IMR-90 (cell line): ENCODE data around the gene MXD4. TPM values are rescaled to one million over a fixed set of nuclear protein-coding genes. Genes with fewer than 3 reads are reported as not detected.

Experiments used
- ATAC-seq: fragments of 200-7000 bp; cut with Tn5 transposase; 2 replicates; pipeline ENCODE4 v1.9.1; 2020; ENCODE audit warnings: low read depth, mild to moderate bottlenecking, moderate library complexity
- BruUV-seq: library from RNA; stranded (reverse); fragments of 400-500 nt; replicated peaks from 2 replicates; lab custom pipeline; 2021; lab: Mats Ljungman, UMichigan
- CTCF ChIA-PET: fragments of 300-600 bp; formaldehyde crosslinking; extraction: SDS; loops from one replicate; lab custom pipeline; 2021; ENCODE audit warnings: antibody characterized with exemption; lab: Yijun Ruan, JAX
- POLR2A ChIA-PET: fragments of 300-600 bp; sonication (Branson Sonifier 250); formaldehyde crosslinking; loops from one replicate; lab custom pipeline; 2022; ENCODE audit warnings: antibody characterized with exemption; ENCODE audit not compliant: unreplicated experiment; lab: Charles Lee
- DNase-seq: peaks from one replicate; pipeline ENCODE4 v3.0.0; 2013
- H2AFZ ChIP-seq: replicated peaks from 2 replicates; pipeline ENCODE3; 2013; ENCODE audit warnings: low read length, mild to moderate bottlenecking; ENCODE audit not compliant: poor library complexity
- H2AK5ac ChIP-seq: 2 replicates; pipeline ENCODE4 v1.6.1; 2013; ENCODE audit warnings: low read depth, low read length, inconsistent platforms
- H2AK9ac ChIP-seq: replicated peaks from 2 replicates; pipeline ENCODE3; 2013; ENCODE audit warnings: mild to moderate bottlenecking, low read depth, low read length, moderate library complexity; ENCODE audit not compliant: poor library complexity
- H2BK120ac ChIP-seq: 2 replicates; pipeline ENCODE4 v1.6.1; 2013; ENCODE audit warnings: low read depth, low read length, inconsistent platforms
- H2BK15ac ChIP-seq: 3 replicates; pipeline ENCODE4 v1.6.1; 2013; ENCODE audit warnings: low read depth, low read length, inconsistent platforms
- H2BK20ac ChIP-seq: 2 replicates; pipeline ENCODE4 v1.6.1; 2013; ENCODE audit warnings: low read depth, mild to moderate bottlenecking, inconsistent platforms, low read length, moderate library complexity
- H2BK5ac ChIP-seq: 2 replicates; pipeline ENCODE4 v1.6.1; 2013; ENCODE audit warnings: mild to moderate bottlenecking, low read depth, low read length, inconsistent platforms; ENCODE audit not compliant: poor library complexity, severe bottlenecking
- H3K14ac ChIP-seq: replicated peaks from 2 replicates; pipeline ENCODE4 v1.6.1; 2013; ENCODE audit warnings: low read depth, low read length, inconsistent platforms
- H3K18ac ChIP-seq: 2 replicates; pipeline ENCODE4 v1.6.1; 2013; ENCODE audit warnings: low read depth, low read length, control low read depth
- H3K23ac ChIP-seq: 2 replicates; pipeline ENCODE4 v1.6.1; 2013; ENCODE audit warnings: low read depth, low read length, inconsistent platforms
- H3K27ac ChIP-seq: 2 replicates; pipeline ENCODE4 v1.5.1; 2013; ENCODE audit warnings: mild to moderate bottlenecking, control low read depth, low read length; ENCODE audit not compliant: insufficient read depth
- H3K27me3 ChIP-seq: 2 replicates; pipeline ENCODE4 v1.6.1; 2013; ENCODE audit warnings: low read length; ENCODE audit not compliant: control insufficient read depth, insufficient read depth
- H3K36me3 ChIP-seq: 2 replicates; pipeline ENCODE4 v1.6.1; 2013; ENCODE audit warnings: low read length, mixed read lengths; ENCODE audit not compliant: control insufficient read depth, insufficient read depth
- H3K4ac ChIP-seq: 2 replicates; pipeline ENCODE4 v1.6.1; 2013; ENCODE audit warnings: low read depth, low read length, inconsistent platforms
- H3K4me1 ChIP-seq: 2 replicates; pipeline ENCODE4 v1.6.1; 2013; ENCODE audit warnings: low read length, mixed read lengths; ENCODE audit not compliant: control insufficient read depth, insufficient read depth
- H3K4me2 ChIP-seq: 2 replicates; pipeline ENCODE4 v1.6.1; 2013; ENCODE audit warnings: low read depth, mild to moderate bottlenecking, control low read depth, low read length, moderate library complexity
- H3K4me3 ChIP-seq: 2 replicates; pipeline ENCODE4 v1.5.1; 2013; ENCODE audit warnings: low read depth, mild to moderate bottlenecking, control low read depth, low read length, moderate library complexity; ENCODE audit not compliant: insufficient read depth
- H3K56ac ChIP-seq: 2 replicates; pipeline ENCODE4 v1.6.1; 2013; ENCODE audit warnings: low read length, inconsistent platforms; ENCODE audit not compliant: insufficient read depth; ENCODE audit errors: extremely low read depth
- H3K79me1 ChIP-seq, 2 experiments: 2 replicates each; pipeline ENCODE4 v1.6.1; 2013; ENCODE audit warnings: low read length in 2 of 2, inconsistent platforms in 1 of 2, low read depth in 1 of 2
- H3K9ac ChIP-seq: 2 replicates; pipeline ENCODE4 v1.6.1; 2013; ENCODE audit warnings: low read depth, low read length, control low read depth
- H3K9me1 ChIP-seq: 2 replicates; pipeline ENCODE4 v1.6.1; 2013; ENCODE audit warnings: low read length, inconsistent platforms; ENCODE audit not compliant: insufficient read depth
- H3K9me3 ChIP-seq: 2 replicates; pipeline ENCODE4 v1.6.1; 2013; ENCODE audit warnings: low read length; ENCODE audit not compliant: control insufficient read depth, insufficient read depth
- H4K20me1 ChIP-seq: 2 replicates; pipeline ENCODE4 v1.6.1; 2013; ENCODE audit warnings: low read length, inconsistent platforms; ENCODE audit not compliant: insufficient read depth
- H4K5ac ChIP-seq: 2 replicates; pipeline ENCODE4 v1.6.1; 2013; ENCODE audit warnings: mild to moderate bottlenecking, low read depth, low read length, control low read depth
- H4K8ac ChIP-seq, 2 experiments: 2 replicates each; pipeline ENCODE4 v1.6.1; 2013; ENCODE audit warnings: low read depth in 2 of 2, low read length in 2 of 2, control low read depth in 1 of 2, inconsistent platforms in 1 of 2
- H4K91ac ChIP-seq: 2 replicates; pipeline ENCODE4 v1.6.1; 2013; ENCODE audit warnings: low read depth, low read length, inconsistent platforms; ENCODE audit not compliant: insufficient read depth
- BHLHE40 ChIP-seq: fragments of 150-350 bp; IDR thresholded peaks from 2 replicates; pipeline ENCODE4 v1.6.1; 2016; ENCODE audit warnings: mild to moderate bottlenecking, low read depth, low read length
- CEBPB ChIP-seq: IDR thresholded peaks from 2 replicates; pipeline ENCODE4 v1.6.1; 2012; ENCODE audit warnings: low read depth, low read length, improper control_type of control experiment
- CHD1 ChIP-seq: IDR thresholded peaks from 2 replicates; pipeline ENCODE4 v1.6.1; 2012; ENCODE audit warnings: low read depth, low read length, improper control_type of control experiment
- FOS ChIP-seq: fragments of 150-350 bp; IDR thresholded peaks from 2 replicates; pipeline ENCODE4 v1.6.1; 2016; ENCODE audit warnings: low read depth, low read length
- MAFK ChIP-seq: IDR thresholded peaks from 2 replicates; pipeline ENCODE4 v1.6.1; 2012; ENCODE audit warnings: low read depth, low read length, improper control_type of control experiment
- MAZ ChIP-seq: IDR thresholded peaks from 2 replicates; pipeline ENCODE4 v1.6.1; 2012; ENCODE audit warnings: low read depth, mild to moderate bottlenecking, low read length, improper control_type of control experiment, moderate library complexity, borderline replicate concordance
- MXI1 ChIP-seq: IDR thresholded peaks from 2 replicates; pipeline ENCODE4 v1.6.1; 2012; ENCODE audit warnings: low read depth, mild to moderate bottlenecking, low read length, moderate library complexity, borderline replicate concordance
- NFE2L2 ChIP-seq: fragments of 150-350 bp; IDR thresholded peaks from 2 replicates; pipeline ENCODE4 v1.6.1; 2016; ENCODE audit warnings: low read depth, mild to moderate bottlenecking, low read length
- POLR2A ChIP-seq: IDR thresholded peaks from 2 replicates; pipeline ENCODE4 v1.6.1; 2012; ENCODE audit warnings: mild to moderate bottlenecking, low read depth, low read length
- RAD21 ChIP-seq: IDR thresholded peaks from 2 replicates; pipeline ENCODE4 v1.6.1; 2012; ENCODE audit warnings: low read length, improper control_type of control experiment
- RCOR1 ChIP-seq: IDR thresholded peaks from 2 replicates; pipeline ENCODE4 v1.6.1; 2012; ENCODE audit warnings: mild to moderate bottlenecking, low read length, improper control_type of control experiment; ENCODE audit not compliant: insufficient replicate concordance
- RFX5 ChIP-seq: IDR thresholded peaks from 2 replicates; pipeline ENCODE4 v1.8.0; 2012; ENCODE audit warnings: low read depth, mild to moderate bottlenecking, low read length, moderate library complexity
- SMC3 ChIP-seq: fragments of 150-350 bp; IDR thresholded peaks from 2 replicates; pipeline ENCODE4 v1.6.1; 2016; ENCODE audit warnings: low read depth, mild to moderate bottlenecking, antibody characterized with exemption, low read length, moderate library complexity
- WGBS, 2 experiments: methylation state at CpG; one replicate each; pipeline versions ENCODE4 v1.1.5 to v1.1.7; 2013; ENCODE audit warnings: missing lambda C conversion rate in 2 of 2; ENCODE audit not compliant: insufficient read length in 1 of 2; ENCODE audit errors: extremely low coverage in 2 of 2; 5-methylcytosine and 5-hydroxymethylcytosine counted together
- dilution Hi-C: fragments of 300-500 bp; cut with HindIII; formaldehyde crosslinking; loops from one replicate; pipeline ENCODE4 v1.14.3; 2018; ENCODE audit warnings: low sequenced_read_pairs; ENCODE audit not compliant: unreplicated experiment
- in situ Hi-C: fragments of 300-500 bp; cut with MboI; formaldehyde crosslinking; loops from 3 replicates; pipeline ENCODE4 v1.14.3; 2019; ENCODE audit warnings: low sequenced_read_pairs, inconsistent platforms, mixed read lengths
- intact Hi-C: fragments of 100-400 bp; cut with micrococcal nuclease; formaldehyde crosslinking; loops from 2 replicates; pipeline ENCODE4 v1.10.0; 2022
- polyA plus RNA-seq, 3 experiments: library from polyadenylated mRNA; depleted of rRNA; stranded (reverse); fragments of >200 nt; gene quantifications; 2 replicates each; pipeline ENCODE4 v1.2.3, GENCODE V29; 2012; ENCODE audit warnings: low replicate concordance in 1 of 3
- total RNA-seq: library from RNA; depleted of rRNA; stranded (reverse); fragments of >200 nt; gene quantifications from 2 replicates; pipeline ENCODE4 v1.2.3, GENCODE V29; 2012
- TF ChIP-seq, protein P1 (sequence below): fragments of 150-350 bp; IDR thresholded peaks from 2 replicates; pipeline ENCODE4 v1.6.1; 2016; ENCODE audit warnings: low read depth, mild to moderate bottlenecking, low read length, moderate library complexity, borderline replicate concordance
- TF ChIP-seq, protein P2 (sequence below): conservative IDR thresholded peaks from 2 replicates; pipeline ENCODE4 v1.5.1; 2012; ENCODE audit warnings: mild to moderate bottlenecking, low read depth, low read length, improper control_type of control experiment
- TF ChIP-seq, protein P3 (sequence below): fragments of 150-350 bp; IDR thresholded peaks from 2 replicates; pipeline ENCODE4 v1.6.1; 2017; ENCODE audit warnings: mild to moderate bottlenecking, antibody characterized with exemption, low read length, low read depth

MXD4 gene
- total and polyA plus RNA-seq, 2 of the 4 experiments (the other 2 are of a cell fraction): 22.8 to 54.4 TPM

DNA sequence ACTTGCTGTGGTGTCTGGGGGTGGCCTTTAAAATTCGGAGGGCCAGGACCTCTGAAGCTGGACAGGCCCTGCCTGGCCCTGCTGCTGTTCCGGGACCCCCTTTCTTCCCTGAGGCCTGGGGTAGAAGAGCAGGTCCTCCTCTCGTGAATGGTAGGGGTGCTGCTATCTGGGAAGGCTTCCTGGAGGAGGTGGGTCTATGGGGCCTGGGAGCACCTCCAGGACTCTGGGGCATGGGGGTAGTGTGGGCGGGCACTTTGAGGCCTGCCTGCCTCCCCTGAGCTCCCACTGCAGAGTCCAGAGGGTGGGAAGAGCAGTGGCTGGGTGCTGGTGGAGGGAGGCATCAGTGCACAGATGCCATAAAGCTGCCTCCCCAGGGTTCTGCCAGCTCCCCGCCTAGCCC is 4.9 kb upstream of the MXD4 start:
- H2BK15ac ChIP-seq: no peak overlapping the region
- no peak overlapping the region for H3K23ac ChIP-seq
- no peak for TF ChIP-seq NFE2L2
- no peak for TF ChIP-seq SMC3
- TF ChIP-seq, protein P1, sequence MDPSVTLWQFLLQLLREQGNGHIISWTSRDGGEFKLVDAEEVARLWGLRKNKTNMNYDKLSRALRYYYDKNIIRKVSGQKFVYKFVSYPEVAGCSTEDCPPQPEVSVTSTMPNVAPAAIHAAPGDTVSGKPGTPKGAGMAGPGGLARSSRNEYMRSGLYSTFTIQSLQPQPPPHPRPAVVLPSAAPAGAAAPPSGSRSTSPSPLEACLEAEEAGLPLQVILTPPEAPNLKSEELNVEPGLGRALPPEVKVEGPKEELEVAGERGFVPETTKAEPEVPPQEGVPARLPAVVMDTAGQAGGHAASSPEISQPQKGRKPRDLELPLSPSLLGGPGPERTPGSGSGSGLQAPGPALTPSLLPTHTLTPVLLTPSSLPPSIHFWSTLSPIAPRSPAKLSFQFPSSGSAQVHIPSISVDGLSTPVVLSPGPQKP: no peak
- no peak for TF ChIP-seq RFX5
- TF ChIP-seq MAFK: no peak
- TF ChIP-seq, protein P2, sequence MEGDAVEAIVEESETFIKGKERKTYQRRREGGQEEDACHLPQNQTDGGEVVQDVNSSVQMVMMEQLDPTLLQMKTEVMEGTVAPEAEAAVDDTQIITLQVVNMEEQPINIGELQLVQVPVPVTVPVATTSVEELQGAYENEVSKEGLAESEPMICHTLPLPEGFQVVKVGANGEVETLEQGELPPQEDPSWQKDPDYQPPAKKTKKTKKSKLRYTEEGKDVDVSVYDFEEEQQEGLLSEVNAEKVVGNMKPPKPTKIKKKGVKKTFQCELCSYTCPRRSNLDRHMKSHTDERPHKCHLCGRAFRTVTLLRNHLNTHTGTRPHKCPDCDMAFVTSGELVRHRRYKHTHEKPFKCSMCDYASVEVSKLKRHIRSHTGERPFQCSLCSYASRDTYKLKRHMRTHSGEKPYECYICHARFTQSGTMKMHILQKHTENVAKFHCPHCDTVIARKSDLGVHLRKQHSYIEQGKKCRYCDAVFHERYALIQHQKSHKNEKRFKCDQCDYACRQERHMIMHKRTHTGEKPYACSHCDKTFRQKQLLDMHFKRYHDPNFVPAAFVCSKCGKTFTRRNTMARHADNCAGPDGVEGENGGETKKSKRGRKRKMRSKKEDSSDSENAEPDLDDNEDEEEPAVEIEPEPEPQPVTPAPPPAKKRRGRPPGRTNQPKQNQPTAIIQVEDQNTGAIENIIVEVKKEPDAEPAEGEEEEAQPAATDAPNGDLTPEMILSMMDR: no peak
- no peak for TF ChIP-seq MXI1
- no peak for TF ChIP-seq FOS
- no peak for TF ChIP-seq CEBPB
- TF ChIP-seq, protein P3, sequence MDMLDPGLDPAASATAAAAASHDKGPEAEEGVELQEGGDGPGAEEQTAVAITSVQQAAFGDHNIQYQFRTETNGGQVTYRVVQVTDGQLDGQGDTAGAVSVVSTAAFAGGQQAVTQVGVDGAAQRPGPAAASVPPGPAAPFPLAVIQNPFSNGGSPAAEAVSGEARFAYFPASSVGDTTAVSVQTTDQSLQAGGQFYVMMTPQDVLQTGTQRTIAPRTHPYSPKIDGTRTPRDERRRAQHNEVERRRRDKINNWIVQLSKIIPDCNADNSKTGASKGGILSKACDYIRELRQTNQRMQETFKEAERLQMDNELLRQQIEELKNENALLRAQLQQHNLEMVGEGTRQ: no peak
- no peak for TF ChIP-seq BHLHE40
- no peak for TF ChIP-seq CHD1
- TF ChIP-seq MAZ: no peak
- no peak for TF ChIP-seq RCOR1
- no peak for TF ChIP-seq POLR2A
- no peak for TF ChIP-seq RAD21
- H2BK5ac ChIP-seq: no peak overlapping the region
- no peaks in the 10 kb centered on the region for H3K9me1 ChIP-seq
- ATAC-seq (no peak), DNase-seq (no peak)
- no peak overlapping the region for H4K5ac ChIP-seq
- H3K27me3 ChIP-seq: no peaks in the 10 kb centered on the region; the same call in 1 of the 2 replicates
- dilution Hi-C loops: no loop called here
- no peak overlapping the region for H2BK120ac ChIP-seq
- intact Hi-C loops: loop anchor here (10.0 kb wide), 1 partner anchor 148 kb away; the partner anchor contains the start of genes CFAP99 and ZFYVE28
- H3K36me3 ChIP-seq: no peaks in the 10 kb centered on the region
- H3K56ac ChIP-seq: no peak overlapping the region
- no peak overlapping the region for H3K14ac ChIP-seq
- H2BK20ac ChIP-seq: no peak overlapping the region
- no peak overlapping the region for H3K18ac ChIP-seq
- 100% methylated on average over 1 of the region's 5 CpGs; no CpG with 5 or more reads in 1 of the 2 experiments for WGBS, 2 experiments
- CTCF ChIA-PET: no interaction called here
- H4K8ac ChIP-seq: no peak overlapping the region
- H3K4me2 ChIP-seq: no peak overlapping the region
- H2AK5ac ChIP-seq: no peak overlapping the region; the same call in 1 of the 2 replicates
- H3K4ac ChIP-seq: no peak overlapping the region
- H2AFZ ChIP-seq: peak overlapping the region; percentile 56
- no peak overlapping the region for H3K4me3 ChIP-seq
- in situ Hi-C loops: no loop called here
- no TSS peak for BruUV-seq
- no peak overlapping the region for H2AK9ac ChIP-seq
- no peak overlapping the region for H4K91ac ChIP-seq
- peaks cover 3% of the 10 kb centered on the region; the same call in 1 of the 2 replicates for H3K4me1 ChIP-seq
- H3K9ac ChIP-seq: no peak overlapping the region
- no peak overlapping the region for H3K27ac ChIP-seq
- H4K20me1 ChIP-seq: no peaks in the 10 kb centered on the region
- POLR2A ChIA-PET: no interaction called here
- no peaks in the 10 kb centered on the region for H3K9me3 ChIP-seq
- peaks cover 0 to 3% of the 10 kb centered on the region in 2 experiments; a peak in 1 of 4 replicates for H3K79me1 ChIP-seq
